Vagina (tissue), 2 donors: Measurements from ENCODE around the gene TNFRSF14.
"Not testable (repeated sequence)": the region's sequence is repeated elsewhere in the genome, so short reads cannot be mapped to it uniquely, and the experiment has no call there.

Source experiments
- POLR2A ChIP-seq, 2 donors: fragments of 450-650 bp; IDR thresholded peaks; one replicate each; pipeline ENCODE4 v1.6.1; 2017; ENCODE audit warnings: antibody characterized with exemption in 2 of 2, mild to moderate bottlenecking in 2 of 2, moderate library complexity in 2 of 2
- POLR2AphosphoS5 ChIP-seq, 2 donors: sonication (generic); formaldehyde crosslinking; IDR thresholded peaks; one replicate each; pipeline ENCODE4 v1.9.0; 2017; ENCODE audit warnings: antibody characterized with exemption in 2 of 2, mild to moderate bottlenecking in 2 of 2, low read depth in 1 of 2; ENCODE audit not compliant: insufficient read depth in 1 of 2
- TF ChIP-seq, protein P1 (sequence below), 3 experiments: fragments of 450-650 bp in 2 of 3; fragments of 200-600 bp in 1 of 3; sonication (generic) in 1 of 3; IDR thresholded peaks; one replicate each; pipeline ENCODE4 v1.5.1; 2017 to 2019; ENCODE audit warnings: antibody characterized with exemption in 3 of 3, mild to moderate bottlenecking in 2 of 3, moderate library complexity in 2 of 3

GRCh38 chr1:2577565-2578075 is 21.4 kb downstream of the TNFRSF14 start:
- TF ChIP-seq, protein P1, sequence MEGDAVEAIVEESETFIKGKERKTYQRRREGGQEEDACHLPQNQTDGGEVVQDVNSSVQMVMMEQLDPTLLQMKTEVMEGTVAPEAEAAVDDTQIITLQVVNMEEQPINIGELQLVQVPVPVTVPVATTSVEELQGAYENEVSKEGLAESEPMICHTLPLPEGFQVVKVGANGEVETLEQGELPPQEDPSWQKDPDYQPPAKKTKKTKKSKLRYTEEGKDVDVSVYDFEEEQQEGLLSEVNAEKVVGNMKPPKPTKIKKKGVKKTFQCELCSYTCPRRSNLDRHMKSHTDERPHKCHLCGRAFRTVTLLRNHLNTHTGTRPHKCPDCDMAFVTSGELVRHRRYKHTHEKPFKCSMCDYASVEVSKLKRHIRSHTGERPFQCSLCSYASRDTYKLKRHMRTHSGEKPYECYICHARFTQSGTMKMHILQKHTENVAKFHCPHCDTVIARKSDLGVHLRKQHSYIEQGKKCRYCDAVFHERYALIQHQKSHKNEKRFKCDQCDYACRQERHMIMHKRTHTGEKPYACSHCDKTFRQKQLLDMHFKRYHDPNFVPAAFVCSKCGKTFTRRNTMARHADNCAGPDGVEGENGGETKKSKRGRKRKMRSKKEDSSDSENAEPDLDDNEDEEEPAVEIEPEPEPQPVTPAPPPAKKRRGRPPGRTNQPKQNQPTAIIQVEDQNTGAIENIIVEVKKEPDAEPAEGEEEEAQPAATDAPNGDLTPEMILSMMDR (IDR thresholded peaks at IDR 0.05), result not testable (repeated sequence)
- not testable (repeated sequence) for TF ChIP-seq POLR2A (IDR thresholded peaks at IDR 0.05); POLR2AphosphoS5 (IDR thresholded peaks at IDR 0.05; ENCODE audit: insufficient read depth in 1 of 2, low read depth in 1 of 2)
